Mesodermal cell (in vitro differentiated cells): Measurements from ENCODE around the gene NFE2L1.
"Not testable (repeated sequence)": the region's sequence is repeated elsewhere in the genome, so short reads cannot be mapped to it uniquely, and the experiment has no call there.

Source experiments
- H3K27ac ChIP-seq: 2 replicates; pipeline ENCODE4 v1.7.0; 2013; ENCODE audit warnings: mild to moderate bottlenecking, low read depth, low read length, moderate library complexity; ENCODE audit not compliant: severe bottlenecking
- H3K36me3 ChIP-seq: 2 replicates; pipeline ENCODE4 v1.7.1; 2013; ENCODE audit warnings: mild to moderate bottlenecking, low read length, moderate library complexity; ENCODE audit not compliant: control insufficient read depth, insufficient read depth
- H3K4me1 ChIP-seq: one replicate; pipeline ENCODE4 v1.7.1; 2013; ENCODE audit warnings: mild to moderate bottlenecking, low read length; ENCODE audit not compliant: insufficient read depth, control insufficient read depth, poor library complexity, severe bottlenecking
- H3K4me3 ChIP-seq: 2 replicates; pipeline ENCODE4 v1.7.0; 2013; ENCODE audit warnings: low read length, control low read depth, mild to moderate bottlenecking; ENCODE audit not compliant: insufficient read depth, poor library complexity, severe bottlenecking; ENCODE audit errors: extremely low read depth
- H3K9me3 ChIP-seq: 2 replicates; pipeline ENCODE4 v1.7.1; 2013; ENCODE audit warnings: mild to moderate bottlenecking, low read length, moderate library complexity; ENCODE audit not compliant: control insufficient read depth
- WGBS, 2 experiments: methylation state at CpG; one replicate each; pipeline ENCODE4 v1.1.5; 2013; ENCODE audit warnings: missing lambda C conversion rate in 2 of 2; ENCODE audit not compliant: insufficient coverage in 2 of 2; 5-methylcytosine and 5-hydroxymethylcytosine counted together

The NFE2L1 gene

GRCh38 chr17:48070195-48070594, 22.0 kb downstream of the NFE2L1 start:
- Histone ChIP-seq H3K9me3 (no peaks in the 10 kb centered on the region), H3K27ac (no peak overlapping the region), H3K4me1 (peaks cover 5% of the 10 kb centered on the region), H3K4me3 (no peak overlapping the region), H3K36me3 (peaks cover 92% of the 10 kb centered on the region)
- 91% methylated on average over 1 of the region's 2 CpGs; no CpG with 5 or more reads in 1 of the 2 experiments for WGBS, 2 experiments

DNA sequence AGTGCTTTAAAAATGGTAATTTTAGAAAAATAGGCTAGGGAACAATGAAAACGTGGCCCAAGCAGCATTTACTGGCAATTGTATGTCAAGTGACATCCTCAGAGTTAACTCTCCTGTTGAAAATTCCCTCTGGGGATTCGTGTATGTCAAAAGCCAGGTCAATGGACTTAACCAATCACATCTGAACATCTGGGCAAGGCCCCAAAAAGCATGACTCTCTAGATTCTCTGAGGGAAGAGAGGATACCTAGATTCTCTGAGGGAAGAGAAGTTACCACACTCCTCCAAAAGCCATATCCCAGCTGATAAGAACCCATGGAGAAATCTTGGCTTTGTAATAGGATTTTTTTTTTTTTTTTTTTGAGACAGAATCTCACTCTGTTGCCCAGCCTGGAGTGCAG, 23.5 kb downstream of the NFE2L1 start:
- H3K4me3 ChIP-seq, result no peak overlapping the region
- no peak overlapping the region for H3K27ac ChIP-seq
- 79 to 90% methylated on average over 1 of the region's 2 CpGs for WGBS, 2 experiments
- peaks cover 5% of the 10 kb centered on the region for H3K4me1 ChIP-seq
- H3K36me3 ChIP-seq, result peaks cover 95% of the 10 kb centered on the region
- H3K9me3 ChIP-seq, result no peaks in the 10 kb centered on the region

DNA sequence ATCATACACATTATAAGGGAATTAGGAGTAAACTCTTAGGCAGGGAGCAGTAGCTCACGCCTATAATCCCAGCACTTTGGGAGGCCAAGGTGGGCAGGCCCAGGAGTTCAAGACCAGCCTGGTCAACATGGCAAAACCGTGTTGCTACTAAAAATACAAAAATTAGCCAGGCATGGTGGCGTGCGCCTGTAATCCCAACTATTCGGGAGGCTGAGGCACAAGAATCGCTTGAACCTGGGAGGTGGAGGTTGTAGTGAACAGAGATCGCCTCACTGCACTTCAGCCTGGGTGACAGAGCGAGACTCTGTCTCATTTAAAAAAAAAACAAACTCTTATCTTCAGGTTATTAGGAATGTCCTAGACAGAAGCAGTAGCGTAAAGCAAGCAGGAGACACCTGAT, 24.7 kb downstream of the NFE2L1 start:
- not testable (repeated sequence) for H3K4me1 ChIP-seq, H3K27ac ChIP-seq, H3K4me3 ChIP-seq, H3K9me3 ChIP-seq
- peaks cover 92% of the 10 kb centered on the region for H3K36me3 ChIP-seq
- WGBS, 2 experiments, result 97% methylated on average over 6 to 7 of the region's 9 CpGs

GRCh38 chr17:48073566-48074094, 25.5 kb downstream of the NFE2L1 start:
- H3K4me3 ChIP-seq, H3K9me3 ChIP-seq, H3K4me1 ChIP-seq, H3K27ac ChIP-seq: not testable (repeated sequence)
- peaks cover 88% of the 10 kb centered on the region for H3K36me3 ChIP-seq
- 96 to 100% methylated on average over 3 to 4 of the region's 5 CpGs for WGBS, 2 experiments

GRCh38 chr17:48074322-48075081, 26.3 kb downstream of the NFE2L1 start:
- Histone ChIP-seq H3K9me3 (no peaks in the 10 kb centered on the region), H3K4me3 (no peak overlapping the region), H3K36me3 (peaks cover 89% of the 10 kb centered on the region), H3K4me1 (no peaks in the 10 kb centered on the region), H3K27ac (peak overlapping the region; percentile 23)
- WGBS, 2 experiments, result 79 to 100% methylated on average over 1 to 4 of the region's 7 CpGs

GRCh38 chr17:48077152-48077551, 29.0 kb downstream of the NFE2L1 start:
- peaks cover 71% of the 10 kb centered on the region for H3K36me3 ChIP-seq
- H3K9me3 ChIP-seq, H3K27ac ChIP-seq, H3K4me1 ChIP-seq, H3K4me3 ChIP-seq: not testable (repeated sequence)
- WGBS, 2 experiments, result 98 to 99% methylated on average over 7 of the region's 10 CpGs

DNA sequence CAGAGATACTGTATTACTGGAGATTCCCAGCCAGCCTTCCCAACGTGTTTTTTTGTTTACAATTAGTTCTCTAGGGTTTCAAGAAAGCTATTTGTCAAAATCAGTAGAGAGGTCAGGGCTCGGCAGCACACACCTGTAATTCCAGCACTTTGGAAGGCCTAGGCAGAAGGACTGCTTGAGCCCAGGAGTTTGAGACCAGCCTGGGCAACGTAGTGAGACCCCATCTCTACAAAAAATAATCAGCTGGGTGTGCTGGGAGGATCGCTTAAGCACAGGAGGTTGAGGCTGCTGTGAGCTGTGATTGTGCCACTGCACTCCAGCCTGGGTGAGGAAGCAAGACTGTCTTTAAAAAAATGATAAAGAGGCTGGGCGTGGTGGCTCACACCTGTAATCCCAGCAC, 33.7 kb downstream of the NFE2L1 start:
- Histone ChIP-seq H3K9me3 (no peaks in the 10 kb centered on the region), H3K27ac (no peak overlapping the region), H3K4me3 (no peak overlapping the region), H3K36me3 (peaks cover 34% of the 10 kb centered on the region), H3K4me1 (no peaks in the 10 kb centered on the region)
- WGBS, 2 experiments, result 89 to 93% methylated on average over 1 to 5 of the region's 5 CpGs

GRCh38 chr17:48084932-48085331, 36.8 kb downstream of the NFE2L1 start:
- 75 to 92% methylated on average over 1 of the region's 2 CpGs for WGBS, 2 experiments
- H3K4me3 ChIP-seq, result no peak overlapping the region
- H3K36me3 ChIP-seq, result peaks cover 24% of the 10 kb centered on the region
- H3K9me3 ChIP-seq, result no peaks in the 10 kb centered on the region
- H3K4me1 ChIP-seq, result no peaks in the 10 kb centered on the region
- no peak overlapping the region for H3K27ac ChIP-seq

GRCh38 chr17:48093341-48094045, 45.3 kb downstream of the NFE2L1 start:
- no peaks in the 10 kb centered on the region for H3K4me1 ChIP-seq
- no peak overlapping the region for H3K4me3 ChIP-seq
- peaks cover 60% of the 10 kb centered on the region for H3K36me3 ChIP-seq
- WGBS, 2 experiments, result 95 to 98% methylated on average over 5 to 9 of the region's 11 CpGs
- H3K27ac ChIP-seq, result no peak overlapping the region
- H3K9me3 ChIP-seq, result no peaks in the 10 kb centered on the region

DNA sequence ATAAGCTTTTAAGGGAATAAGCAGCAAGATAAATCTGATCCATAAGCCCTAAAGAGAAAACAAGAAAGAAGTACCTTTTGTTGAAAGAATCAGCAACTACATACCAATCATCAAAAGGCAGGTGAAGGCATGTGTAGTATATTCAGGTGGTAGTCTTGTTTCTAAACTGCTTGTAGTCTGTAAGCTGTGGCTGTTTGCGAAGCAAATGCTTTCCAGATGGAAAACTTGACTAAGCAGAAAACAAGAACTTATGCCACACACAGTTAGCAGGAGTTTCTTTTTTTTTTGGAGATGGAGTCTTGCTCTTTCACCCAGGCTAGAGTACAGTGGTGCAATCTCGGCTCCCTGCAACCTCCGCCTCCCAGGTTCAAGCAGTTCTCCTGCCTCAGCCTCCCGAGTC, 47.5 kb downstream of the NFE2L1 start:
- Histone ChIP-seq H3K4me1 (no peaks in the 10 kb centered on the region), H3K9me3 (no peaks in the 10 kb centered on the region), H3K36me3 (peaks cover 59% of the 10 kb centered on the region), H3K27ac (no peak overlapping the region), H3K4me3 (no peak overlapping the region)
- 87 to 95% methylated on average over 3 to 4 of the region's 4 CpGs for WGBS, 2 experiments

DNA sequence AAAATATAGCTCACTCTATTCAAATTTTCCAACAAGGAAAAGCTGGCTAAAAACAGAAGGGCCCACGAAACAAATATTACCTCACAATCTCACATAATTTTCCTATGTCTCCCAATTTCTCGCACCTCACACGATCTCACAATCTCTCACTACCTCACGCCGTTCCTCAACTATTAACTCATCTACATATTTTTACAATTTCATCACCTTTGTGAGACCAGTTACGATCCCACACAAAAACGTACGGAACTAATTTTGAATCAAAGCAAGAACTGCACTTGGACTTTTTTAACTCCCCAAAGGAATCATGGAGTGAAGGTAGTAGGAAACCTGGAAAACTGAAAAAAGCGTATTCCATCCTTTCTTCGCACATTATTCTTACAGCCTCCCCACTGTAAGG, 52.0 kb downstream of the NFE2L1 start:
- WGBS, 2 experiments, result 15 to 32% methylated on average over 6 to 9 of the region's 10 CpGs
- Histone ChIP-seq H3K4me3 (peak overlapping the region; percentile 89), H3K27ac (peak overlapping the region; percentile 95), H3K9me3 (no peaks in the 10 kb centered on the region), H3K36me3 (peaks cover 29% of the 10 kb centered on the region), H3K4me1 (no peaks in the 10 kb centered on the region)
